ENCODE data around the gene SAMD9L.

Gene SAMD9L

GRCh38 chr7:93097388-93097787, 50.8 kb downstream of the SAMD9L start:
- no peak overlapping the region for H3K4me3 ChIP-seq (ENCODE audit: low read depth, low read length)
- TF ChIP-seq, protein P1, sequence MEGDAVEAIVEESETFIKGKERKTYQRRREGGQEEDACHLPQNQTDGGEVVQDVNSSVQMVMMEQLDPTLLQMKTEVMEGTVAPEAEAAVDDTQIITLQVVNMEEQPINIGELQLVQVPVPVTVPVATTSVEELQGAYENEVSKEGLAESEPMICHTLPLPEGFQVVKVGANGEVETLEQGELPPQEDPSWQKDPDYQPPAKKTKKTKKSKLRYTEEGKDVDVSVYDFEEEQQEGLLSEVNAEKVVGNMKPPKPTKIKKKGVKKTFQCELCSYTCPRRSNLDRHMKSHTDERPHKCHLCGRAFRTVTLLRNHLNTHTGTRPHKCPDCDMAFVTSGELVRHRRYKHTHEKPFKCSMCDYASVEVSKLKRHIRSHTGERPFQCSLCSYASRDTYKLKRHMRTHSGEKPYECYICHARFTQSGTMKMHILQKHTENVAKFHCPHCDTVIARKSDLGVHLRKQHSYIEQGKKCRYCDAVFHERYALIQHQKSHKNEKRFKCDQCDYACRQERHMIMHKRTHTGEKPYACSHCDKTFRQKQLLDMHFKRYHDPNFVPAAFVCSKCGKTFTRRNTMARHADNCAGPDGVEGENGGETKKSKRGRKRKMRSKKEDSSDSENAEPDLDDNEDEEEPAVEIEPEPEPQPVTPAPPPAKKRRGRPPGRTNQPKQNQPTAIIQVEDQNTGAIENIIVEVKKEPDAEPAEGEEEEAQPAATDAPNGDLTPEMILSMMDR (IDR thresholded peaks at IDR 0.05; ENCODE audit: low read depth, low read length), result no peak

- TF ChIP-seq, protein P1 (IDR thresholded peaks at IDR 0.05; ENCODE audit: low read depth, low read length), result peak; percentile 51
- H3K4me3 ChIP-seq (ENCODE audit: low read depth, low read length), result no peak overlapping the region
Measured at GRCh38 chr7:93092757-93093370, 55.3 kb downstream of the SAMD9L start.
